ENCODE data around the gene MOGAT3. TPM values are rescaled to one million over a fixed set of nuclear protein-coding genes. Genes with fewer than 3 reads are reported as not detected.
A peak's percentile ranks its signal among the peaks of the same experiment; 100 is the strongest.

MOGAT3 gene
- total and polyA plus RNA-seq, 9 of the 15 experiments (the other 6 are each of a cell fraction or from before 2014, with no cell fraction given) = 0.07 to 0.17 (median 0.13) TPM; not detected in 6

DNA sequence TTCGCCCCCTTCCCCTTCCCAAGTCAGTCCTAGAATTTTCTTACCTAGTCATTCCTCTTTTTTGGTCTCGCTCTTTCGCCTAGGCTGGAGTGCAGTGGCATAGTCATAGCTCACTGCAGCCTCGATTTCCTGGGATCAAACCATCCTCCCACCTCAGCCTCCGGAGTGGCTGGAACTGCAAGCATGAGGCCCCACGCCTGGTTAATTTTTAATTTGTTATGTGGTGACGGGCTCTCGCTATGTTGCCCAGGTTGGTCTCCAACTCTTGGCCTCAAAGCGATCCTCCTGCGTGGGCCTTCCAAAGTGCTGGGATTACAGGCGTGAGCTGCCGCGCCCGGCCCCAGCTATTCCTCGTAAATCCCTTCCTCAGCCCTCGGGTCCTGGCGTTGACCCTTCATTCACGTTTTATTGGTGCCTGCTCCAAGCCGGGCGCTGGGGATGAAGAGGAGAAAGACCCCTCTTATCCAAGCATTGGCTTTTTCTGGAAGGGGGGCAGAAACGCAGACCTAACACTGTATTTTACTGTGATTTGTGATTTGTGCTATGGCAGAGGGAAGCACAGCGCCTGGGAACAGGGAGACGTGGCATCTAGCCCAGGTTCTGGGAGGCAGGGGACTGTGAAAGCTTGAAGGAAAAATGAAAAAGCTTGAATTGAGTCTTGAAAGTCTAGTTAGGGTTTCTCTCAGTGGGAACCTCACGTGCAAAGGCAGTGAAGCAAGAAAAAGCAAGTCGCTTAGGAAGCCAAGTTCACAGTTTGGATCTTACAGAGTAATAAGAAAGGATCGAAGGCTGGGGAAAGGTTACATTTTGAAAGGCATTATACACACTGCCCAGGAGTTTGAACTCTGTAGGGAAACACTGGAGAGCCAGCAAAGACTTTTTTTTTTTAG, 17.6 kb upstream of the MOGAT3 start (continued):
- TF ChIP-seq, protein P1, sequence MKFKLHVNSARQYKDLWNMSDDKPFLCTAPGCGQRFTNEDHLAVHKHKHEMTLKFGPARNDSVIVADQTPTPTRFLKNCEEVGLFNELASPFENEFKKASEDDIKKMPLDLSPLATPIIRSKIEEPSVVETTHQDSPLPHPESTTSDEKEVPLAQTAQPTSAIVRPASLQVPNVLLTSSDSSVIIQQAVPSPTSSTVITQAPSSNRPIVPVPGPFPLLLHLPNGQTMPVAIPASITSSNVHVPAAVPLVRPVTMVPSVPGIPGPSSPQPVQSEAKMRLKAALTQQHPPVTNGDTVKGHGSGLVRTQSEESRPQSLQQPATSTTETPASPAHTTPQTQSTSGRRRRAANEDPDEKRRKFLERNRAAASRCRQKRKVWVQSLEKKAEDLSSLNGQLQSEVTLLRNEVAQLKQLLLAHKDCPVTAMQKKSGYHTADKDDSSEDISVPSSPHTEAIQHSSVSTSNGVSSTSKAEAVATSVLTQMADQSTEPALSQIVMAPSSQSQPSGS (CRISPR knock-in tag; IDR thresholded peaks at IDR 0.05) = no peak
- peak; percentile 40; the same call in 1 of the 2 replicates for TF ChIP-seq PML (IDR thresholded peaks at IDR 0.05; ENCODE audit: low read length)
- TF ChIP-seq, protein P2, sequence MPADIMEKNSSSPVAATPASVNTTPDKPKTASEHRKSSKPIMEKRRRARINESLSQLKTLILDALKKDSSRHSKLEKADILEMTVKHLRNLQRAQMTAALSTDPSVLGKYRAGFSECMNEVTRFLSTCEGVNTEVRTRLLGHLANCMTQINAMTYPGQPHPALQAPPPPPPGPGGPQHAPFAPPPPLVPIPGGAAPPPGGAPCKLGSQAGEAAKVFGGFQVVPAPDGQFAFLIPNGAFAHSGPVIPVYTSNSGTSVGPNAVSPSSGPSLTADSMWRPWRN (IDR thresholded peaks at IDR 0.05; ENCODE audit: low read depth) = 0 out of 2 replicates have a peak, but pooled peaks have one; percentile 11
- TF ChIP-seq, protein P3, sequence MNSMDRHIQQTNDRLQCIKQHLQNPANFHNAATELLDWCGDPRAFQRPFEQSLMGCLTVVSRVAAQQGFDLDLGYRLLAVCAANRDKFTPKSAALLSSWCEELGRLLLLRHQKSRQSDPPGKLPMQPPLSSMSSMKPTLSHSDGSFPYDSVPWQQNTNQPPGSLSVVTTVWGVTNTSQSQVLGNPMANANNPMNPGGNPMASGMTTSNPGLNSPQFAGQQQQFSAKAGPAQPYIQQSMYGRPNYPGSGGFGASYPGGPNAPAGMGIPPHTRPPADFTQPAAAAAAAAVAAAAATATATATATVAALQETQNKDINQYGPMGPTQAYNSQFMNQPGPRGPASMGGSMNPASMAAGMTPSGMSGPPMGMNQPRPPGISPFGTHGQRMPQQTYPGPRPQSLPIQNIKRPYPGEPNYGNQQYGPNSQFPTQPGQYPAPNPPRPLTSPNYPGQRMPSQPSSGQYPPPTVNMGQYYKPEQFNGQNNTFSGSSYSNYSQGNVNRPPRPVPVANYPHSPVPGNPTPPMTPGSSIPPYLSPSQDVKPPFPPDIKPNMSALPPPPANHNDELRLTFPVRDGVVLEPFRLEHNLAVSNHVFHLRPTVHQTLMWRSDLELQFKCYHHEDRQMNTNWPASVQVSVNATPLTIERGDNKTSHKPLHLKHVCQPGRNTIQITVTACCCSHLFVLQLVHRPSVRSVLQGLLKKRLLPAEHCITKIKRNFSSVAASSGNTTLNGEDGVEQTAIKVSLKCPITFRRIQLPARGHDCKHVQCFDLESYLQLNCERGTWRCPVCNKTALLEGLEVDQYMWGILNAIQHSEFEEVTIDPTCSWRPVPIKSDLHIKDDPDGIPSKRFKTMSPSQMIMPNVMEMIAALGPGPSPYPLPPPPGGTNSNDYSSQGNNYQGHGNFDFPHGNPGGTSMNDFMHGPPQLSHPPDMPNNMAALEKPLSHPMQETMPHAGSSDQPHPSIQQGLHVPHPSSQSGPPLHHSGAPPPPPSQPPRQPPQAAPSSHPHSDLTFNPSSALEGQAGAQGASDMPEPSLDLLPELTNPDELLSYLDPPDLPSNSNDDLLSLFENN (IDR thresholded peaks at IDR 0.05; ENCODE audit: low read depth in 2 of 2, low read length in 2 of 2) = no peak
- peak; percentile 15; the same call in 1 of the 2 replicates for TF ChIP-seq KLF13 (tag; IDR thresholded peaks at IDR 0.05; ENCODE audit: borderline replicate concordance, low read depth)
- TF ChIP-seq ARNT (IDR thresholded peaks at IDR 0.05) = no peak
- TF ChIP-seq ZNF436 (CRISPR knock-in tag; IDR thresholded peaks at IDR 0.05) = no peak
- TF ChIP-seq SPI1 (IDR thresholded peaks at IDR 0.05; ENCODE audit: borderline replicate concordance, low read depth, low read length) = no peak
- TF ChIP-seq ELF2 (CRISPR knock-in tag; IDR thresholded peaks at IDR 0.05) = no peak
- TF ChIP-seq MEF2A (IDR thresholded peaks at IDR 0.05; ENCODE audit: control insufficient read depth, low read depth, low read length) = no peak
- peak in 1 of 2 experiments; percentile 17; a peak in 2 of 4 replicates for TF ChIP-seq HDAC1 (IDR thresholded peaks at IDR 0.05)
- no peak for TF ChIP-seq CREB1 (IDR thresholded peaks at IDR 0.05)
- 0 out of 2 replicates have a peak, but pooled peaks have one; percentile 37 for TF ChIP-seq CREB1 (CRISPR knock-in tag; IDR thresholded peaks at IDR 0.05)
- TF ChIP-seq, protein P4, sequence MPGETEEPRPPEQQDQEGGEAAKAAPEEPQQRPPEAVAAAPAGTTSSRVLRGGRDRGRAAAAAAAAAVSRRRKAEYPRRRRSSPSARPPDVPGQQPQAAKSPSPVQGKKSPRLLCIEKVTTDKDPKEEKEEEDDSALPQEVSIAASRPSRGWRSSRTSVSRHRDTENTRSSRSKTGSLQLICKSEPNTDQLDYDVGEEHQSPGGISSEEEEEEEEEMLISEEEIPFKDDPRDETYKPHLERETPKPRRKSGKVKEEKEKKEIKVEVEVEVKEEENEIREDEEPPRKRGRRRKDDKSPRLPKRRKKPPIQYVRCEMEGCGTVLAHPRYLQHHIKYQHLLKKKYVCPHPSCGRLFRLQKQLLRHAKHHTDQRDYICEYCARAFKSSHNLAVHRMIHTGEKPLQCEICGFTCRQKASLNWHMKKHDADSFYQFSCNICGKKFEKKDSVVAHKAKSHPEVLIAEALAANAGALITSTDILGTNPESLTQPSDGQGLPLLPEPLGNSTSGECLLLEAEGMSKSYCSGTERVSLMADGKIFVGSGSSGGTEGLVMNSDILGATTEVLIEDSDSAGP (CRISPR knock-in tag; IDR thresholded peaks at IDR 0.05) = no peak
- TF ChIP-seq CHD1 (IDR thresholded peaks at IDR 0.05; ENCODE audit: low read length) = peak; percentile 40
- no peak for TF ChIP-seq BRF1 (IDR thresholded peaks at IDR 0.05; ENCODE audit: borderline replicate concordance, extremely low read depth, insufficient read length)
- TF ChIP-seq ZNF324 (CRISPR knock-in tag; IDR thresholded peaks at IDR 0.05) = peak; percentile 86
- TF ChIP-seq HLTF (IDR thresholded peaks at IDR 0.05) = 0 out of 2 replicates have a peak, but pooled peaks have one; percentile 24
- no peak for TF ChIP-seq CBFA2T3 (IDR thresholded peaks at IDR 0.05)
- TF ChIP-seq NCOR1 (IDR thresholded peaks at IDR 0.05) = no peak
- peak in 1 of 2 experiments; percentile 44; a peak in 1 of 3 replicates for TF ChIP-seq CBX3 (IDR thresholded peaks at IDR 0.05; ENCODE audit: borderline replicate concordance in 1 of 2, low read length in 2 of 2)

Data from K562 (cell line).